ENCODE results near the gene SPCS2.
A peak's percentile ranks its signal among the peaks of the same experiment; 100 is the strongest.

SPCS2 gene

DNA sequence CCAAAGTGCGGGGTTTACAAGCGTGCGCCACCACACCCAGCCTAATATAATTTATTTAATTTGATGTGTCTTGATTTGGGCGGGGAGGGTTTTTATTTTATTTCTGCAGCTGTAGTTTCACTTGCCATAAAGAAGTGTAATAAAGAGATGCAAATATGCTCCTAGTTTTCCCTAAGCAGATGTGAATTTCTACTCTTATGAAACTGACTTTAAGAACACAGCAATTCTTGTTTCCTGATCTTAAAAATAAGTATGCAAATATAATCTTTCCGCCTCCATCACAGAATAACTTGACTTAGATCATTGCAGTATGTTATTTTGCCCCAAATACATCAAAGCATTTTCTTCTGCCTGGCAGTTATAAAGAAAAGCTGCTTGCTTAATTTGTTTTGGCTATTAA, 4.4 kb downstream of the SPCS2 start:
- Histone ChIP-seq H4K91ac (ENCODE audit: low read depth, low read length) (no peak overlapping the region), H2AFZ (ENCODE audit: insufficient read depth, low read length, poor library complexity) (no peak overlapping the region), H3K9me3 (ENCODE audit: insufficient read depth, low read depth, low read length) (no peaks in the 10 kb centered on the region), H3K27me3 (ENCODE audit: insufficient read depth, low read length) (no peaks in the 10 kb centered on the region), H3K4me3 (ENCODE audit: low read depth, low read length) (no peak overlapping the region), H2BK5ac (ENCODE audit: low read depth, low read length, poor library complexity) (no peak overlapping the region), H3K18ac (ENCODE audit: low read length) (no peak overlapping the region), H3K9ac (ENCODE audit: low read length) (no peak overlapping the region), H3K4me2 (ENCODE audit: low read length) (no peak overlapping the region), H3K4me1 (ENCODE audit: control insufficient read depth in 1 of 2, insufficient read depth in 2 of 2, low read length in 2 of 2) (peaks cover 0 to 7% of the 10 kb centered on the region in 2 experiments), H3K36me3 (ENCODE audit: control insufficient read depth in 1 of 2, insufficient read depth in 2 of 2, low read length in 2 of 2) (peaks cover 2 to 6% of the 10 kb centered on the region in 2 experiments), H3K79me2 (ENCODE audit: control insufficient read depth, insufficient read depth, low read length, poor library complexity) (peaks cover 15% of the 10 kb centered on the region), H3K23ac (ENCODE audit: low read length) (no peak overlapping the region), H3K27ac (ENCODE audit: low read depth, low read length) (no peak overlapping the region), H4K8ac (ENCODE audit: low read depth, low read length) (no peak overlapping the region), H3K14ac (ENCODE audit: low read length) (no peak overlapping the region), H2AK5ac (ENCODE audit: low read length) (no peak overlapping the region), H3K4ac (ENCODE audit: low read depth, low read length) (no peak overlapping the region), H2BK12ac (ENCODE audit: low read length) (no peak overlapping the region), H3K79me1 (ENCODE audit: low read length) (peaks cover 10% of the 10 kb centered on the region), H2BK120ac (ENCODE audit: insufficient read depth, low read length, poor library complexity) (no peak overlapping the region), H4K12ac (ENCODE audit: low read depth, low read length) (no peak overlapping the region)
- DNase-seq = no peak
- no CpG with 5 or more reads among the region's 5 CpGs for WGBS (ENCODE audit: extremely low coverage, insufficient coverage, insufficient read length)

DNA sequence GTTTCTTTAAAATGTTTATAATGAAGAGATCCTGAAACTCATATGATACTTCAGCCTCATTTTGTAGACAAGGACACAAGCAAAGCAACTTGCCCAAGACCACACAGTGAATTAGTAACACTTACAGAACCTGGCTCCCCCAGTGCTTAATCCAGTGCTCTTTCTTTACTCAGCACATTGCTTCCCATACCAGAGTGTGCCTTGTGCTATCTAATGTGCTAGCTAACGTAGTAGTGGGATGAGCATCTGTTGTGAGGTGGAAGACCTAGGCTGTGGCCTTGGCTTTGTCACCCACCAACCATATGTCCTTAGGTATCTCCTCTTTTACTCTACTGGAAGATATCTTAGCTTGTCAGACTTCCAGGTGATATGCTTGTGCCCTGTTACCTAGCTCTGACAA, 5.1 kb downstream of the SPCS2 start:
- H3K23ac ChIP-seq (ENCODE audit: low read length) = no peak overlapping the region
- H2BK12ac ChIP-seq (ENCODE audit: low read length) = no peak overlapping the region
- no peak overlapping the region for H4K8ac ChIP-seq (ENCODE audit: low read depth, low read length)
- peaks cover 4% of the 10 kb centered on the region for H3K79me1 ChIP-seq (ENCODE audit: low read length)
- no peaks in the 10 kb centered on the region for H3K27me3 ChIP-seq (ENCODE audit: insufficient read depth, low read length)
- H3K4ac ChIP-seq (ENCODE audit: low read depth, low read length) = peak overlapping the region; percentile 77
- no peak overlapping the region for H2AFZ ChIP-seq (ENCODE audit: insufficient read depth, low read length, poor library complexity)
- peak overlapping the region; percentile 65 for H3K18ac ChIP-seq (ENCODE audit: low read length)
- H2BK5ac ChIP-seq (ENCODE audit: low read depth, low read length, poor library complexity) = no peak overlapping the region
- H3K4me2 ChIP-seq (ENCODE audit: low read length) = no peak overlapping the region
- peaks cover 0 to 7% of the 10 kb centered on the region in 2 experiments for H3K4me1 ChIP-seq (ENCODE audit: control insufficient read depth in 1 of 2, insufficient read depth in 2 of 2, low read length in 2 of 2)
- DNase-seq = no peak
- H3K27ac ChIP-seq (ENCODE audit: low read depth, low read length) = no peak overlapping the region
- H2AK5ac ChIP-seq (ENCODE audit: low read length) = no peak overlapping the region
- H4K12ac ChIP-seq (ENCODE audit: low read depth, low read length) = peak overlapping the region; percentile 39
- H3K4me3 ChIP-seq (ENCODE audit: low read depth, low read length) = no peak overlapping the region
- peaks cover 2 to 6% of the 10 kb centered on the region in 2 experiments for H3K36me3 ChIP-seq (ENCODE audit: control insufficient read depth in 1 of 2, insufficient read depth in 2 of 2, low read length in 2 of 2)
- no CpG with 5 or more reads among the region's 1 CpG for WGBS (ENCODE audit: extremely low coverage, insufficient coverage, insufficient read length)
- H3K79me2 ChIP-seq (ENCODE audit: control insufficient read depth, insufficient read depth, low read length, poor library complexity) = peaks cover 13% of the 10 kb centered on the region
- no peaks in the 10 kb centered on the region for H3K9me3 ChIP-seq (ENCODE audit: insufficient read depth, low read depth, low read length)
- H3K9ac ChIP-seq (ENCODE audit: low read length) = no peak overlapping the region
- H4K91ac ChIP-seq (ENCODE audit: low read depth, low read length) = no peak overlapping the region
- no peak overlapping the region for H3K14ac ChIP-seq (ENCODE audit: low read length)
- H2BK120ac ChIP-seq (ENCODE audit: insufficient read depth, low read length, poor library complexity) = no peak overlapping the region

DNA sequence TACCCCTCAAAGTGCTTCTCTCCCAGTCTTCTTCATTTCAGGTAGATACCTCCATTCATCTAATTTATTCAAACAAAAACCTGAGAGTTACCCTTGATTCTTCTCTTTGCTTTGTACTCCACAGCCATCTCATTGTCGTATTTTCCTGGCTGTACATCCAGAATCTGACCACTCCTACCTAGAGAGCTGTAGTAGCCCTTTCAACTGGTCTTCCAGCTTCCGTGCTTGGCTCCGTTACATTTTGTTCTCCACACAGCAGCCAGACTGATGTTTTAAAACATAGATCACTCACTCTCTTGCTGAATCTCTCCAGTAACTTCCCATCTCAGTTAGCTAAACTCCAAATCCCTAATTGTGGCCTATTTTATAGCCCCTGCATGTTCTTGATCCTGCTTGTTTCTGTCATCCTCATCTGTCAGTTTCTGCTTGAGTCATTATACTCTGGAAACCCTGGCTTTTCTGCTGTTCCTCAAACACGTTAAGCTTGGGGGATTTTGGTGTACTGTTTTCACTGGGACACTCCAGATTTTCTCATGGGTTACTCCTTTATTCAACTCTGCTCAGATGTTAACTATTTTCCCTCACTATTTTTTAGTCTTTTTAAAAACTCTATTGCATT, 7.4 kb downstream of the SPCS2 start:
- Histone ChIP-seq H4K8ac (ENCODE audit: low read depth, low read length) (no peak overlapping the region), H3K9me3 (ENCODE audit: insufficient read depth, low read depth, low read length) (no peaks in the 10 kb centered on the region)

DNA sequence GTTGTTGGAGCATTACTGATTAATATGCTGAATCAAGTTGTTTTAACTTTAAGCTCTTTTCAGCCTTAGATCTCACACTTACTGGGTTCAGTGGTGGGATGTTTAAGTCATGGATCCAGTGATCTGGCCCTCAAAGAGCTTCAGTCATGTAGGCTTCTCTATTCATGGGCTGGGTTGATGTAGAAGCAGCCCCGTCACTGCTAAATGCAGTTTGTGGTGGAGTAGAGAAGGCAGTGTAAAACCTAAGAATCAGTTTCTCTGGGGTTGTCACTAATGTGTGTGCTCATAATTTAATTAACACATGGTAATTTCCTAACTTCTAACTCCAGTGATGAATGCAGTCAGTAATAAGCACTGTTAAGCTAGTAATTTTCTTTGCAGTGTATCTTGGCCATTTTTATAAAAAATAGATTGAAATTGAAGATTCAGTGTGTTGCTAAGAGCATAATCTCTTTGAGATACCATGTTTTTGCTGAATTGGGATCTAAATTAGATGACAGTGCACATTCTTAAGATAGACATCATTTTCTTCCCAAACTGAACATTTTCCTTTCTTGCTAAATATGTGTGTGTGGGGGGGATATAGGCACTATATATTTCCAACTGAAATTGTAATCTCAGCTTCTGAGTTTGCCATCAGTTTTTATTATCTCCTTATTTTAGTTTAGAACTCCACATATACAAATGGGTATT, 9.0 kb downstream of the SPCS2 start:
- Histone ChIP-seq H2BK12ac (ENCODE audit: low read length) (no peak overlapping the region), H3K27ac (ENCODE audit: low read depth, low read length) (no peak overlapping the region), H3K79me2 (ENCODE audit: control insufficient read depth, insufficient read depth, low read length, poor library complexity) (no peaks in the 10 kb centered on the region), H3K79me1 (ENCODE audit: low read length) (no peaks in the 10 kb centered on the region), H3K14ac (ENCODE audit: low read length) (no peak overlapping the region), H3K4me3 (ENCODE audit: low read depth, low read length) (no peak overlapping the region), H4K8ac (ENCODE audit: low read depth, low read length) (no peak overlapping the region), H3K36me3 (ENCODE audit: control insufficient read depth in 1 of 2, insufficient read depth in 2 of 2, low read length in 2 of 2) (peaks cover 7 to 8% of the 10 kb centered on the region in 2 experiments), H2AFZ (ENCODE audit: insufficient read depth, low read length, poor library complexity) (no peak overlapping the region), H3K9me3 (ENCODE audit: insufficient read depth, low read depth, low read length) (no peaks in the 10 kb centered on the region), H2AK5ac (ENCODE audit: low read length) (no peak overlapping the region), H3K4me2 (ENCODE audit: low read length) (no peak overlapping the region), H3K4me1 (ENCODE audit: control insufficient read depth in 1 of 2, insufficient read depth in 2 of 2, low read length in 2 of 2) (no peaks in the 10 kb centered on the region), H4K91ac (ENCODE audit: low read depth, low read length) (no peak overlapping the region), H3K4ac (ENCODE audit: low read depth, low read length) (no peak overlapping the region), H2BK120ac (ENCODE audit: insufficient read depth, low read length, poor library complexity) (no peak overlapping the region), H2BK5ac (ENCODE audit: low read depth, low read length, poor library complexity) (no peak overlapping the region), H3K23ac (ENCODE audit: low read length) (no peak overlapping the region), H3K9ac (ENCODE audit: low read length) (no peak overlapping the region), H3K18ac (ENCODE audit: low read length) (no peak overlapping the region), H4K12ac (ENCODE audit: low read depth, low read length) (no peak overlapping the region), H3K27me3 (ENCODE audit: insufficient read depth, low read length) (no peaks in the 10 kb centered on the region)
- no peak for DNase-seq
- no CpG with 5 or more reads among the region's 1 CpG for WGBS (ENCODE audit: extremely low coverage, insufficient coverage, insufficient read length)

More for the DNA sequence above, 7.4 kb downstream of the SPCS2 start:
- no peaks in the 10 kb centered on the region for H3K4me1 ChIP-seq (ENCODE audit: control insufficient read depth in 1 of 2, insufficient read depth in 2 of 2, low read length in 2 of 2)
- no peak overlapping the region for H2BK5ac ChIP-seq (ENCODE audit: low read depth, low read length, poor library complexity)
- H2AFZ ChIP-seq (ENCODE audit: insufficient read depth, low read length, poor library complexity) = no peak overlapping the region
- no peaks in the 10 kb centered on the region for H3K79me2 ChIP-seq (ENCODE audit: control insufficient read depth, insufficient read depth, low read length, poor library complexity)
- H4K12ac ChIP-seq (ENCODE audit: low read depth, low read length) = no peak overlapping the region
- no peak overlapping the region for H2BK120ac ChIP-seq (ENCODE audit: insufficient read depth, low read length, poor library complexity)
- no peak overlapping the region for H2AK5ac ChIP-seq (ENCODE audit: low read length)
- DNase-seq = no peak
- no peak overlapping the region for H2BK12ac ChIP-seq (ENCODE audit: low read length)
- no peaks in the 10 kb centered on the region for H3K79me1 ChIP-seq (ENCODE audit: low read length)
- H3K4me2 ChIP-seq (ENCODE audit: low read length) = no peak overlapping the region
- H3K18ac ChIP-seq (ENCODE audit: low read length) = no peak overlapping the region
- H4K91ac ChIP-seq (ENCODE audit: low read depth, low read length) = no peak overlapping the region
- no CpG with 5 or more reads among the region's 4 CpGs for WGBS (ENCODE audit: extremely low coverage, insufficient coverage, insufficient read length)
- peaks cover 6 to 7% of the 10 kb centered on the region in 2 experiments for H3K36me3 ChIP-seq (ENCODE audit: control insufficient read depth in 1 of 2, insufficient read depth in 2 of 2, low read length in 2 of 2)
- no peak overlapping the region for H3K9ac ChIP-seq (ENCODE audit: low read length)
- H3K27ac ChIP-seq (ENCODE audit: low read depth, low read length) = no peak overlapping the region
- H3K14ac ChIP-seq (ENCODE audit: low read length) = no peak overlapping the region
- H3K4me3 ChIP-seq (ENCODE audit: low read depth, low read length) = no peak overlapping the region
- H3K27me3 ChIP-seq (ENCODE audit: insufficient read depth, low read length) = no peaks in the 10 kb centered on the region
- peak overlapping the region; percentile 75 for H3K4ac ChIP-seq (ENCODE audit: low read depth, low read length)
- H3K23ac ChIP-seq (ENCODE audit: low read length) = no peak overlapping the region
